GM18507 (cell line): ENCODE data around the gene CSTB.

Source experiments
- DNase-seq: peaks from one replicate; pipeline ENCODE4 v3.0.0; 2011; ENCODE audit warnings: low read depth; ENCODE audit not compliant: insufficient read length; ENCODE audit errors: extremely low spot score
- FAIRE-seq: peaks from 2 replicates; lab custom pipeline; 2011; peaks lifted over from hg19 to GRCh38; lab: Jason Lieb, UNC

The CSTB gene

DNA sequence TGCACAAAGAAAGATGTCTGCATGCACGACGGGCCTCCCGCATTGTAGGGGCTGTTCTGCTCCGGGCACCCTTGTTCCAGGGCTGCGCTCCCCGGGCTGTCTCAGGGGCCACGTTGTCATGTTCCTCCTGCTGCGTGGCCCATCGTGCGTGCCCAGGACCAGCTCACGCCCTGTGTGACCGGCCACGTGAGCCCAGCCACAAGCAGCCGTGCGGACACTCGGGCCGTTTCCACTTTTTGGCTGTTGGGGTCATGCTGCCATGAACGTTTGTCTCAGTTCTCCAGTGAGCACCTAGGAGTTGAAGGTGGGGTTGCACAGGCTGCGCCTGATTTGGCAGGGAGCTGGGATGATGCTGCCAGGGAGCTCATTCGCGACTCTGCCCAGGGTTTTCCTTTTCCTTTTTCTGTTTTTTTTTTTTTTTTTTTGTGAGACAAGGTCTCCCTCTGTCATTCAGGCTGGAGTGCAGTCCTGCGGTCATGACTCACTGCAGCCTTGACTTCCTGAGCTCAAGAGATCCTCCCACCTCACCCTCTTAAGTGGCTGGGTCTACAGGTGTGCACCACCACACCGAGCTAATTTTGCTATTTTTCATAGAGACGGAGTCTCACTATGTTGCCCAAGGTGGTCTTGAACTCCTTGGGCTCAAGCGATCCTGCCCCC lies 39.8 kb downstream of the CSTB start:
- FAIRE-seq = no peak

DNA sequence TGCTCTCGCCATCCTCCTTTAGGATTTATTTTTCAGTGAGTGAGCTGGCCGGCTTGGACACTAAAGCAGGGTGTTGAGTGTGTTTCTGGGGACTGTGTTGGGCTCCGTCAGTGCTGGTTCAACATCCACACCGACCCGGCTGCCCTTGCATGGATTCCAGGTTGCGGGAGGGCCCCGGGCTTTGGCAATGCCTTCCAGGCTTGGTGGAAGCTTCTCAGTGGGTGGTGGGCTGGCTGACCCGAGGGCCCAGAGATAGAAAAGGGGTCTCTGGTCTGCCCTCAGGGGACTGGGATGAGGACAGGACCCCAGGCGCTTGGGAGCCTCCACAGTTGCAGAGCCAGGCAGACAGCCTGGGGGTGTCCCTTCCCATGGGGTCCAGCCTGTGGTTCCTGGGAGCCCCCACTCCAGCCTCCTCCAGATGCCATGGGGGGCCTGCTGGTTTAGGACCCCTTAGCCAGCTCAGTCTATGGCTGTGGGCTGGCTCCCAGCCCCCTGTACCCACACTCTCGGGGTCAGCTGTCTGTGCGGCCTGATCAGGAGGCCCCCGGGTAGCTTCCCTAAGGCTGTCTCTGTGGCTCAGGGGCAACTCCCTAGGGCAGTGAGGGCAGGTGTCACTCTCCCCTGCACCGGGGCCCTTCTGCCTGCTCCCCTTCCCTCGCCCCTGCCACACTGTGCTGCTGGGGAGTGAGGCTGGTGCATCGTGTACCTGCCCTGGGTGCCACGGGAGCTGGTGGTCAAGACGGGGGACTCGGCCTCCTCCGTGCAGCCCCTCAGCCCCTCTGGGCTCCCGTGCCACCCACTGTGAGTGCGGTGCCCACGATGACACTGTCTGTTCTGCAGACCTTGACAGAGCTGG lies 40.6 kb downstream of the CSTB start:
- FAIRE-seq = no peak
- no peak for DNase-seq

More for the DNA sequence above, 39.8 kb downstream of the CSTB start:
- DNase-seq = no peak

DNA sequence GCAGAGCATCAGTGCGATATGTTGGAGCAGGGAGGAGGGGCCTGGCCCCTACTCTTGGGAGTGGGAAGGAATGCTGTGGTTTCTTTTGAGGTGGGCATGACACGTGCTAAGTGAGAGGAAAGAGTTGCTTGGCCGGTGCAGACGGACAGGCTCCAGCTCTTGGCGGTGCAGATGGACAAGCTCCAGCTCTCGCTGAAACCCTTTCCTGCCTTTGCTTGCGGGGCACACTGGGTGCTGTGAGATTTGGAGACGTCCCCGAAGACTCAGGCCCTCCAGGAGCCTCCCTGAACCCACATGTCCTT lies 41.2 kb downstream of the CSTB start:
- FAIRE-seq = no peak
- DNase-seq = no peak

DNA sequence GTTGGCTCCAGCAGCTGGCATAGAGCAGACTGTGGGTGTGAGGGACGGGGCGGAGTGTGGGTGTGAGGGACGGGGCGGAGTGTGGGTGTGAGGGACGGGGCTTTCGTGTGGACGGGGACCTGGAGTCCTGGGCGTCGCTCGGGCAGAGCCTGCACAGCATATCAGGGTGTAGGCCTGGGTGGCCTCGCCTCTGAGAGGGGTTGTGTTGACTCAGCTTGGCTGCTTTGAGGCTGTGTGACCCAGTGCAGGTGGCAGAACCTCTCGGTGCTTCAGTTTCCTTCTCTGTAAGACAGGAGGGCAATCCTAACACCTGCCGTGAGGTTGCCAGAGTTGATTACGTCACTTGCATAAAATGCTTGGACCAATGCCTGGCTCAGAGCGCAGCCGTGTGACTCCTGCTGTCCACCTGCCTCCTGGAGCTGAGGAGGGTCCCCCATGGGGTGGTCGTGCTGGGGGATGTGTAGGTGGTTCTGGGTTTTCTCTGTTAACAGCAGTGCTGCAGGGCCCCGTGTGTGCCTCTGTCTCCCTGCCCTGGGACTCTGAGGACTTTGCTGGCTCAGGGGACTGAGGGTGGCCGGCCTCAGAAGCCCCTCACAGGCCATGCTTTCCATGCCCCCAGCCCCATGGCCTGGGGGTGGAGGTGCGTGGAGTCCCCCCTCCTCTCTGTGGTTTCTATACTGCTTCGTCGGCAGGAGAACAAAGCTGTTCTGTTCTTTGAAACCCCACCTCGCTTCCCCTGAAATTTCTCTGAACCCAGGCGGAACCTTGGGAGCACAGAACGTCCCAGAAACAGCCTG lies 41.8 kb downstream of the CSTB start:
- DNase-seq (no peak), FAIRE-seq (no peak)

DNA sequence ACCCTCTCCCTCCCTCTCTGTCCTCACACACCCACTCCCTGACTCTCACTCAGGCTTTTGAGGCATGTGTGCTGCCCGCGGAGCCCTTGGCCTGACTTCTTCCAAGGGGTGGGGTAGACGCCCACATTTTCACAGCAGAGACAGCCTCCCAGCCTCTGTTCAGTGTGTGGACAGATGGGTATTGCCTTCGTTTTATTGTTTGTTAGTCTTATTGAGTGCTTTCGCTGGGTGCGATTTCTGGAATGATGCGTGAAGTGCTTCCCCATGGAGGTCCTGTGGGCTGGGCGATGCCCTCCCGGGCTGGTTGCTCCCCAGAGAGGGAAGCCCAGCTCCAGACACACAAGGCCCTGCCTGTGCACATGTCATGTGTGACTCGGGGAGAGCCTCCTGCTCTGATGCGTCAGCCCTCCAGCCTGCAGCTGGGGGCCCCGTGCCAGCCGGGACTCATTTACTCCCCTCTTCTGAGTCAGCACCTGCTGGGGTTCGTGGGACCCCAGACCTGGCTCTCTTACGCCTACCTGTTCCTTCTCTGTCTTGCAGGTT lies 42.5 kb downstream of the CSTB start:
- DNase-seq (no peak), FAIRE-seq (no peak)

DNA sequence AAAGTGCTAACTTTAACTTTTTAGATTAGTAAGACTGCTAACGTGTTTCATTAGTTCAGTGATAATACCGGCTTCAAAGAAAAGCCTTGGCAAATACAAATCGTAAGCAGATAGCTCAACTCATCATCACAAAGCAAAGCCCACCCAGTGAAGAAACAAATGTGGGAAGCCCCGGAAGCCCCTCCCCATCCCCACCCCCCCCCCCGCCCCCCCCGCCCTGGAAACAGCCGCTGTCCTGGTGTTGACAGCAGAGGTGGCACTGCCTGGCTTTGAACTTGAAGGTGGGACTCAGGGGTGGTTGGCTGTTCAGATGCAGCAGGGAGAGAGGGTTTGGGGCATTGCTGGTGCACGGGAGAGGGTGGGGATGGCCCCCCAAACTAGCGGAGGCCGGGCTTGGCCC lies 43.0 kb downstream of the CSTB start:
- no peak for DNase-seq
- no peak for FAIRE-seq

DNA sequence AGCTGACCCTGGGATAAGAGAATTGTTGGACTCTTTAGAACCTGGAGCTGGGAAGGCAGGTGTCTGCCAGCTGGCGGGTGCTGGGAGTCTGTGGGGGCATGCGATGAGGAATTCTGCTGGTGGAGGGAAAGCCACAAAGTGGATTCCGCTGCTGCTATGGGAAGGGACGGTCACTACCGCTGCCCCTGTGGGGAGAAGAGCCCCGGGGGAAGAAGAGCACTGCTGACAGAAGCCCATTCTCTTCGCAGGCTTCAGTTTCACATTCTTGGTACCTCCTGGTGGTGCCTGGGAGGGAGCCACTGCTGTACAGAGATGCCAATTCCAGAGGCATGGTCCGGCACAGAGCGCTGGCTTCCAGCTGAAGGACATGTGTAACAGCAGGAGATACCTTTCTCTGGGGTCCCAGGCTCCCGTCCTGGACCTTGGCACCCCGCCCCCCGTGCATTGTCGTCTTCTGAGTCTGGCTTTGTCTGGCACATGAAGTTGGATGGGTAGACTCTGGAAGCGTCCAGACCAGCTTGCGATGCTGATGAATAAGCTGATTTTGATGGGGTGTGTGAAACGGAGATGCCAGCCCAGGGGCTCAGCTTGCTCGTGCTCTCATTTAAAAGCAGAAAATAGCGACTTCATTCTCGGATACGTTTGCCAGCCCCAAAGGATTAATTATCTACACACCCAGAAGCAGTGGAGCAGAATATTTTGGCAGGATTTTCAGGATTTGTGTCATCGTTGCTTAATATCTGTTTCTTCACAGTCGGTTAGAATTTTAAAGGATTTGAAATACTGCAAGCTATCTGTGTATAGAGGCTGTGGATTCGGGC lies 44.0 kb downstream of the CSTB start:
- no peak for FAIRE-seq
- DNase-seq = no peak

DNA sequence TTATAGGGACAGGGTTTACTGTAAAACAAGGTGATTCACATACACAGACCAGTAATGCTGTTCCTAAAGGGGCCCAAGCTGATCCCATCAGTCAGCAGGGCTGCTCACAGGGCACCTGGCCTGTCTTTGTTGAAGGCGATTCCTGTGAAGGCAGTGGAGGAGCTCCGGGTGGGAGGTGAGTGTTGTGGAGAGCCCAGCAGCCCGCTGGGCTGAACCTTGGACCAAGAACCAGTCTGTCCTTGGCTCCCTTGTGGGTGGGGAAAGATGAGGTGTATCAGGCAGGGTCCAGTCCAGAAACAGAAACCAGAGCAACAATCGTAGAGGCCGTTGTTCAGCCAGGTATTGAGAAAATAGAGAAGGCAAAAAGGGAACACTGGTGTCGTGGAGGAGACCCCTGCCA lies 44.6 kb downstream of the CSTB start:
- no peak for DNase-seq
- FAIRE-seq = no peak

DNA sequence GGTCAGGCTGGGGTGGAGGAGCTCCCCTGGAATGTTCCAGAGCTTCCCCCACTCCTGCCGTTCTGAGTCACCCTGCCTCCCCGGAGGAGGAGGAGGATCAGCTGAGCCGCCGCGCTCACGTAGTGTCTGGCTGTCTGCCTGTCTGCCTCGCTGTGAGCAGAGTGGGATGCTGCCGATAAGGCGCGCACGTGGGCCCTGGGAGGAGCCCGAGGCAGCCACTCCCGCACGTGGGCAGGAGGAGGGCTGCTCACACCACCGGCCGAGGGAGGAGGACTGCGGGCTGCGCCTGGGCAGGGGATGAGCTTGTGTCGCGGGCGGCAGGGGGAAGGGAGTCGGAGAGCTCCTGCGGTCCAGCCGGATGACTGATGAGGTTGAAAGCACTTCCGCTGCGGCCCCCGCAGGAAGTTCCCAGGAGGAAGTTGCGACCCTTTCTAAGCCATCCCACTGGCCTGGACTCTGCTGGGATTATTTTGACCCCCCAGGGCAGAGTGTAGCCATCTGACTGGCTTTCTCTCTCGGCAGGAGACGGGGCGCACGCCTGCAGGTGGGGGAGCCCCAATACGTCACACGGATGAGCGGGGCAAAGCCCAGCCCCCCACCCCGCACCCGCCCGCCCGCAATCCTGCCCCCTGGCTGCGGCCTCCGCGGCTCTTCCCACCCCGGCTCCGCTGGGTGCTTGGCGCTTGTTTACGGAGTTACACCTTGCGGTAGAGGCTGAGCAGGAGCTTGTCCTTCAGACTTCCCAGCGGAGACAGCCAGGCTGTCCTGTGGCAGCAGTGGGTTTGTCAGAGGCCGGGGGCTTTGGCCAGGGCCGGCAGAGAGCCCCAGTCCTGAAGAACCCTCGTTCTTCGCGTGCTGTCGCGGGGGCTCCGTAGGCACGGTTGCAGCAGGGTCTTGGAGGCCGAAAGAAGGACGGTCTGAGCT lies 47.4 kb downstream of the CSTB start:
- FAIRE-seq (peak; percentile 89), DNase-seq (peak; percentile 78)

DNA sequence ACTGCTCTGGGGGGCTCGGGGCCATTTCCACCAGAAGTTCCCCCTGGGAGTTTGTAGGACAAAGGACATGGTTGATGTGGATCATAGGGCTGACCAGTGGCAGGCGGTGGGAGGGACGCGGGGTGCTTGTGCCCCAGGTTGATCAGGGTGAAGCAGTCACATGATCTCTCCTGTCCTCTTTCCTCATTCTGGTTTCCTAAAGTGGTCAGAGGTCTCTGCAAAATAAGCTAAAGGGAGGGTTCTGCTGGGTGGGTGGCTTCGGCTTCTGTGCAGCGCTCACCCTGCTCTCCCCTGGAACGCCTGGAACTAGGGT lies 48.0 kb downstream of the CSTB start:
- no peak for DNase-seq
- FAIRE-seq = no peak

DNA sequence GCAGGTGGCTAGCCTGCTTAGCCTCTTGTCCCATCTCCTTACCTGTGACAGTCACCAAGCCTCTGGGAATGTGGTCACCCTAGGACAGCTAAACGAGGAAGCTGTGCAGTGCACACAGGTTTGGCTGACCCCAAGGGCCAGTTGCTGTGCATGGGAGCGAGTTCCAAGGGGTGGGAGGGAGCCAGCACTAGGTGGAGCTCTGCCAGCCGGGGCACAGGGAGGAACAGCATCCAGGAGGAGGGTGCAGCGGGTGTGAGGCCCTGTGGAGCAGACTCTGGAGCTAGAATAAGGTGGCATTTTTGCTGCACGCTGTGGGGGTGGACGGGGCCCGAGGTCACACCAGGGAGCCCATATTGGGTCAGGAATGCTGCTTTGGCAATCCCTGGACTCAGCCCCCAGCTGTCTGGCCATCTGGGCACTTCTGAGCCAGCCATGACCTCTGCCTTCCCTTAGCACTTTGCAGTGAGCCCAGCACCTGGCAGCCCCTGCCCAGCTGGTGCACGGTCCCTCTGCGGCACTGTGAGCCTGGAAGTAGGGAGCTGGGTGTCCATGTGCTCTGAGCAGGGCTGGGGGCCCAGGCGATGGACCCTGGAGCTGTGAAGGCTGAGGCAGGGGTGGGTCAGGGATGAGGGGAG lies 48.5 kb downstream of the CSTB start:
- no peak for DNase-seq
- FAIRE-seq = no peak

DNA sequence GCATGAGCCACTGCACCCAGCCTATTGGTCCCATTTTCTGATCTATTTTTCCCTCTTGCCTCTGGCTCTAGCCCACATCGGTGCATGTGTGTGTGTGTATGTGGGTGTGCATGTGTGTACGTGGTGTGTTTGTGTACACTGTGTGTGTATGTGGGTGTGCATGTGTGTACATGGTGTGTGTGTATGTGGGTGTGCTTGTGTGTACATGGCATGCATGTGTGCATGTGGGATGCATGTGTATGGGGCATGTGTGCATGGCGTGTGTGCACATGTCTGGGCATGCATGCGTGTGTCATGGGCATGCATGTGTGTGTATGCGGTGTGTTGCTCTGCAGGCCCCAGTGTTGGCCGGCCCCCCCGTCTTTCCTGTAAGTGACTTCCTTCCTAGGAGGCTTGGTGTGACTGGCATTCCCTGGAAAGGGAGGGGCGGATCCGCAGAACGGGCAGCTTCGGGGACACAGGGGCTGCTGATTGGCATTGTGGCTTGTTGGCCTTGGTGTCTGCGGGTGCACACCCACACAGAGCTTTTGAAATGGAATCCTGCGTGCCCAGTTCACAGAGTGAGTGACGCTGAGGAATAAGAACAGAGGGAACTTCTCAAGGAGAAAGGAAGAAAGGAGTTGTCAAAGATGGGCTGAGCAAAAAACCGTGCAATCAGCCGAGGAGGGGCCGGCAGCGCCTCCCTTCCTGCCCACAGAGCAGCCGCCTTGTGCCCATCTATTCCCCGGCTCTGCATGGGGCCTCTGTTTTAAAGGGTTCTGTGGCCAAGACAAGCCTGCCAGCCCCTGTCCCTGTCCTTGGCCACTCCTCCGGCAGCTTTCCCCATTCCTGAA lies 49.2 kb downstream of the CSTB start:
- no peak for FAIRE-seq

More for the DNA sequence above, 49.2 kb downstream of the CSTB start:
- DNase-seq = no peak
